HG02623 (cell line): ENCODE measurements around the gene DHRS3.

ENCODE experiments used
- ATAC-seq: cut with Tn5 transposase; IDR thresholded peaks from one replicate; pipeline ENCODE4 v1.9.1; 2021; ENCODE audit warnings: moderate library complexity; ENCODE audit not compliant: unreplicated experiment

The DHRS3 gene

DNA sequence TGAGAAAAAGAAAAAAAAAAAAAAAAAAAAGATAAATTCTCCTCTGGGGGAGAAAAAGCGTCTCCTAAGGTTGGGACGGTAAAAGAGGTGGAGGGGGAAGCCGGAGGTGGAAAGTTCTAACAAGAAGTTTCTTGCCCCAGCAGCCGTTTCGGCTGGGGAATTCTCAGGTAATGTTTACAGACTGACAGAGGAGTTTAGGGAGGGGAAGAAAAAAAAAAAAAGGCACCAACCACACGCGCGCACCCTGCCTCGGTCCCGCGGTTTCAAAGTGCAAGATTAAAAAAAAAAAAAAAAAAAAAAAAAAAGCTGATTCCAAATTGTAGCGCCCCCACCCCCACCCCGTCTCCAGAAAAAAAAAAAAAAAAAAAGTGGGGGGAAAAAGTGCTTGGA, 504 bp downstream of the DHRS3 start:
- no peak for ATAC-seq

DNA sequence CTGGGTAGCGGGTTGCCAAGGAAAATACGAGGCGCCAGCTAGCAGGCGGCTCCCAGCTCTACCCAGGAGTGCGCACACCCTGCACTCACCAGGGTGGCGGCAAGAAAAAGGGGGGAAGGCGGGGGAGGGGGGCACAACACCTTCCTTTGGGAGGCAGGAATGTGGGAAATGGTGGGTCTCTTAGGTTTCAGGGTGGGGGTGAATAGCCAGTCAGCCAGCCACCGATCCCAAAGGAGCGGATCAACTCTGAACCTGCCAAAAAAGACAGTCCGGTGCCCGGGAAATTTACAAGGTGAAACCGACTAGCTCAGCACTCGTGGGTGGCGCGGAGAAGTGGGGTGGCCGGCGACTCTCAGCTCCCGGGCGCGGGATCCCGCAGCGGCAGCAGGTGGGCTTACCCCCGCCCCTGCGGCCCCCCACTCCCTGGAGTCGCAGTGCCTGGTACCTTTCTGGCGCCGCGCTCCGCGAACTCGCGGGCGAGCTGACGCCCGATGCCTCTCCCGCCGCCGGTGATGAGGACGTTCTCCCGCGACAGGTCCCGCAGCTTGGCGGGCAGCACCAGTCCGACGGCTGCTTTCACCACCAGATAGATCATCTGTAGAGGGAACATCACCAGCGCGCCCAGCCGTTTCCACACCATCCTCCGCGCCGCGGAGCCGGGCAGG, 1.2 kb downstream of the DHRS3 start:
- no peak for ATAC-seq

DNA sequence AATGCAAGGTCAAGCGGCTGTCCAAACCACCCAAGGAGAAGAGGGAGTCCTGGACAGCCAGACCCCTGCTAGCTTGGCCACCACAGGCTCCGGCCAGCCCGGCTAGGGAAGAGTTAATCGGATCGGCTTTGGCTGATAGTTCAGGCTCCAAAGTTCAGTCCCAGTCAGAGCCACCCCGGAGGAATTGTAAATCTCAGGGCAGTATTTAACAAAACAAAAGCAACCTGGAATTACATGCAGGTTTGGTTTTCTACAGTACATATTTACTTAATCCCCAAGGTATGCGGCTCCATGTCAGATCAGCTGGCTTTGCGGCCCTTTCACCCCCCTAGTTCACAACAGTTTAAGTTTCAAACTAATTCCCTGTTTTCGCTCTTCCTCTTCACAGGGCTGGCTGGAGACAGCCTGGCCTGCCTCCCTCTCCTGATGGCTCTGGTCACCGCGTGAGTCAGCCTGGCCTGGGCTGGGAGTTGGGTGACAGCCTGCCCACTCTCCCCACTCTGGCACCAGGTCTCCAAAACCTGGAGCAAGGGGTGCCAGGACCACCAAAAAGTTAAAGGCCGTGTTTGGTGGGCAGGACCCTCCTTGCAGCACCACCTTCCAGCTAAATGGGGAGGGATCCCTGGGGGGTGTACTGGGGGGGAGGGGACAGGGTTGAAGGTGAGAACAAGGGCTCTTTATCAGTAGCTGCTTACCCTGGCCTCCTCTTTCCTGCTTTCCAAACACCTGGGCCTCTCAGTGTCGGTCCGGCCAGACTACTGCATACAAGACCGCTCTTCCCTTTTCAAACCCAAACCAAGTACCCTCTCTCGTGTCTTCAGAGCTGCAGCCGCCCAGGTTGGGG, 1.9 kb downstream of the DHRS3 start:
- ATAC-seq: no peak

DNA sequence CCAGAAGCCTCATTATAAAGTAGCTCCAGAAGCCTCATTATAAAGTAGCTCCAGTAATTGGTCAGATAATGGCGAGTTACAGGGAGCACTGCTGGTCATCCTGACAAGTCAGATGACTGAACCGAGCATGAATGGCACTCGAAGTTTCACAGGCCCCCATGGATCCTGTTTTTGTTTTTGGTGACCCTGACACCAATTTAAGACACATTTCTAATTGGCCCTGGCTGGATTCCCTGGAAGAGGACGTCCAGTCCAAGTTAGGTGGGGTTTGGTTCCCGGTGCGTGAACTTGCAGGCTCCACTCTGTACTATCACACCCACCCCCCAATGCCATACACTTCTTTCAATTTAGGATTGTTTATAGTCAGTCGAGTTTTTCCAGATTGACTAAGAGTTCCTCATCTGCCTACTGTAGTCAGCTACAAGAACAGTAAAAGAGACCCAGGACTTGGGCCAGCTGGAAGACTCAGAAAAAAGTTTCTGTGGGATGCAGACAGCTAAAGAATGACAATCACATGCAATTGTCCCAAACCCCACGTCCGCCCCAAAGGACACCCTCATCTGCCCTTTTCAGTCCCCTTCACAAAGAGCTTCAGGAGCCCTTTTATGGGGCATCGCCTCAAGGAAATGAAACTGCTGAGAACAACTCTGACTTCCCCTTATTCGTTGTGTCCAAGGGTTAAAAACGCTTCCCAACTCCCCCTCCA, 2.7 kb downstream of the DHRS3 start:
- ATAC-seq: no peak

DNA sequence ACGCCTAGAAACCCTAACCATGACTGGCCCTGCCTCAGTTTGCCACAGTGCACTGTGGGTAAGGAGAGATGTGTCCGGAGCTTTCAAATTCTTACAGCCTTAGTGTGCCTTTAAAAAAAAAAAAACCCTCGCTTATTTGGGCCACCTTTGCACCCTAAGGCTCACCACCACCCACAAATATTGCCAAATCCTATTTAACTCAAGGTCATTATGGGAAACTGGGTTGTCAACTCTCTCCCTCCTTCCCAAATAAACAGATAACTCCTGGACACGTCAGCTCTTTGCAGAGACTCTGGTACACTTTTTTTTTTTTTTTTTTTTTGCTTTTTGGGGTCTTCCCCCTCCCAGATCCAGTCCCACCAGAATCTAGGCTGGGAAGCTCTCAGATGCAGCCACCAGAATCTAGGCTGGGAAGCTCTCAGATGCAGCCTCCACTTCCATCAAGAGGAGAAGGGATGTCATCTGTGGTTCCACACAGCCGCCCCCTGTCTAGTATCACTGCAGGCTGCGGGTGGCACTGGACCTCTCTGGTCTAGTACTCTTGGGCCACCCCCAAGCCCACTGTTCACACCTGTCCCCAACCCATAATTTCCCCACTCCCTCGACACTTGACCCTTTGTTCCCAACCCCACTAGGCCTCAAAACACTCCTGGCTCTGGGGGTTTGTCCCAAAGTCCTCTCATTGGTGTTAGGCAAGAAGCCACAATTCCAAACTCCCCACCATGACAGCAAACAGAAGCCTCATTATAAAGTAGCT, 3.4 kb downstream of the DHRS3 start:
- ATAC-seq: no peak

DNA sequence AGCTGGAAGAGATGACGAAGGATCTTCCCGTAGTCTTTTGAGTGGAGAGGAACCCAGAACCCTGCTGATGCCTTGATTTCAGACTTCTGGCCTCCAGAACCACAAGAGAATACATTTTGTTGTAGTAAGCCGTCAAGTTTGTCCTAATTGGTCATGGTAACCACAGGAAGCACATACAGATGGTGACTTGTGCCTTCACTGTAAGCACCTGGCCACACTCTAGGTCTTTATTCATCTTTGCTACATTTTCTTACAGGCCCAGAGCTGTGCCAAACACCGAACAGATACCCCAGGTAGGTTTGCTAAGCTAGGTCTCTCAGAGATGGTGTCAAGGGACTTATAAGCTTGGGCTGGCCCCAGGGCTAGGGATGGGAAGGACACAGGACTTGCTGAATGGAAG, 4.8 kb downstream of the DHRS3 start:
- ATAC-seq: no peak

DNA sequence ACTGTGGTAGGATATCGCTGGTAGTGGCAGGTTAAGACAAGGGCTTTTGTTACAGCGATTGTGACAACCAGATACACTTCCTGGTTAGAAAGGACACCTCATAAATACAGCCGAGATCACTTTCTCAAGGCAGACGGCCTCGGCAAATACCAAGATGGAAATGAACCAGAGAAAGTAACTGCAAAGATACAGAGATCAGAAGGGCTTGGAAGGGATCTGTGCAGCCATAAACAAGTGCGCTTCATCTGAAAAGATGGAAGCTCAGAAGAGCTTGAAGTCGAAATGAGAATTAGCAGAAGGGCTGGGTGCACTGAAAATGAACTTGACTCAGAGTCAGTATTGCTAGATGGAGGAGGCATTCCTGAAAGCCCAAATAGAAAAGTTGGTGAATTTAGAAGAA, 7.1 kb downstream of the DHRS3 start:
- ATAC-seq: no peak

DNA sequence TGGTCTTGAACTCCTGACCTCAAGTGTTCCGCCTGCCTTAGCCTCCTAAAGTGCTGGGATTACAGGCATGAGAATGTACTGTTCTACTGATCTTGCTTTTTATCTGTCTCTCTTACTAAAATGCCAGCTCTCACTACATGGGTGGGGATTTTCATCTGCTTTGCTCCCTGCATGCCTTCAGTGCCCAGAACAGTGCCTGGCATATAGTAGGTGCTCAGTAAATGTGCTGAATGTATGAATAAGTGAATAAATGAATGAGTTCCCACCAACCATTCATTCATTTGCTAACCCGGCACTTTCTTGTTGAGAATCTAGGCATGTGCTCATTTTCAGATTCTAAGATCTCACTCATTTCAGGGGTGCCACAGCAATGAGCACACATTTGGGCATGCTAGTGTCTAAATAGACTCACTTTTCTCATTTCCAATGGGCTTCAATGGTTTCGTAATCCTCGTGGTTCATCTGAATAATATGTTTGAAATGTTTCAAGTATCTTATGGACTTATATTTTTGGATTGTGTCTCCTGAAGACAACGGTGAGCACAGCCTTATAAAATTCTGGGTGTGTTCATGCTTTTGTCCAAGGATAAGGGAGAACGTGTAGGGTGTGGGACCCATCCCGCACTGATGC, 7.6 kb downstream of the DHRS3 start:
- ATAC-seq: no peak

DNA sequence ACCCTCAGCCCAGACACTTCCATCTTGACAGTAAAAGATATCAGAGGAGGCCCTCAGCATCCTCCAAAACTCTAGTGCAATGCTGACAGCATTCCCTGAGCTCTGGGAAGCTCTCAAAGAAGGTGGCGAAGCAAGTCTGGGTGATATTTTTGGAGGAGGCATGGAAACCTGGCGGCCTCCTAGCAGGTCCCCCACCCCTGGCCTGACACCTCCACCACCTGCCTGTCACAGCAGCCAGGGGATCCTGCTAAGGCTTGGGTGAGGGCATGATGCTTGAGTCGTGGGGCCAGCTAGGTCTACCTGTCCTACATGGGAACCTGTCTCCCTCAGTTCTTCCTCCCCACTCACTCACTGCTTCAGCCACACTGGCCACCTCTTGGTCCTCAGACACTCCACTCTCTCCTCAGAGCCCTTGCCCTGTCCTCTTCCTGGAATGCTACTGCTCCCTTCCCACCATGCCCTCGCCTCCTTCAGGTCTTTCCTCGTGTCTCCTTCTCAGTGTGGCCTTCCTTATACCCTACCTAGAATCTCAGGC, 8.5 kb downstream of the DHRS3 start:
- no peak for ATAC-seq

DNA sequence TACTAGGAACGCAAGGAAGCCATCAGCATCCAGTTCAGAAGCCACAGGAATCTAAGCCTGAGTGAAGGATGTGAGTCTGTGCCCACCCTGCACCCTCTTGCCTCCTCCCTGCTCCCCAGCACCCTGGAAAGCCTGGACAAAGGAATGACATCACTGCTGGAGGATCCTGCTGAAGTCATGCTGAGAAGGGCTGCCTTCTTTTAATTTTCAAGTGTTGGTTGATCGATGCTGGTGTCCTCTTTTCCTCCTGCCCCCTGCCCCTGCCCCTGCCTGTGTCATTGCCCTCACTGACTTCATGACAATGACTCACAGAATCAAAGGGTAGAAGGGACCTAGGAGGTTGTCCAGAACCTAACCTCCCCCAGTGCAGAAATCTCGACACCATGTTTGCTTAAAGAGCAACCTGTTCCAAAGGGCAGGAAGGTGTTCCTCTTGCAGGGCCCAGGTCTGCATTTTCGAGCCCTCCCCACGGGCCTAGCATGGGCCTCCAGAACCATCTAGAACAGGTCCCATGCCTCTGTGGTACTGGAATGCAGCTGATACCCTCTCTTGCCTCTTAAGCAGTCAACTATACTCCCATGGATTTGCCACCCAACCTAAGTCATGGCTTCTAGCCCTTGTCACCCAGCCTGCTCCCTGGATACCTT, 9.6 kb downstream of the DHRS3 start:
- ATAC-seq: no peak

DNA sequence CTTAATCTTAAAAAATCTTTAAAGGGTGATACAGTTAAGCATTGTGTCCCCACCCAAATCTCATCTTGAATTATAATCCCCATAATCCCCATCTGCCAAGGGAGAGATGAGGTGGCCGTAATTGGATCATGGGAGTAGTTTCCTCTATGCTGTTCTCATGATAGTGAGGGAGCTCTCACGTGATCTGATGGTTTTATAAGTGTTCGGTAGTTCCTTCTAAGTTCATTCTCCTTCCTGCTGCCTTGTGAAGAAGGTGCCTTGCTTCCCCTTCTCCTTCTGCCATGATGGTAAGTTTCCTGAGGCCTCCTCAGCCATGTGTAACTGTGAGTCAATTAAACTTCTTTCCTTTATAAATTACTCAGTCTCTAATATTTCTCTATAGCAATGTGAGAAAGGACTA, 10.7 kb downstream of the DHRS3 start:
- ATAC-seq: no peak

DNA sequence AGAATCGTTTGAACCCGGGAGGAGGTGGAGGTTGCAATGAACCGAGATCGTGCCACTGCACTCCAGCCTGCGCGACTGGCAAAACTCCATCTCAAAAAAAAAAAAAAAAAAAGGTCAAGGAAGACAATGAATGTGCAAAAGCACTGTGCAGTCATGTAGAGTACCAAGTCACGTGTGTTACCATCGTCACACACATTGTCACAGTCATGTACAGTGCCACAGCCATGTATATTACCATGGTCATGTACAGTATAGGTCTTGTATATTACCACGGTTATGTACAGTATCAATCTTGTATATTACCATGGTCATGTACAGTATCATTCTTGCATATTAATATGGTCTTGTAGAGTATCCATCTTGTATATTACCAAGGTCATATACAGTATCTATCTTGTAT, 13.0 kb downstream of the DHRS3 start:
- ATAC-seq: no peak

DNA sequence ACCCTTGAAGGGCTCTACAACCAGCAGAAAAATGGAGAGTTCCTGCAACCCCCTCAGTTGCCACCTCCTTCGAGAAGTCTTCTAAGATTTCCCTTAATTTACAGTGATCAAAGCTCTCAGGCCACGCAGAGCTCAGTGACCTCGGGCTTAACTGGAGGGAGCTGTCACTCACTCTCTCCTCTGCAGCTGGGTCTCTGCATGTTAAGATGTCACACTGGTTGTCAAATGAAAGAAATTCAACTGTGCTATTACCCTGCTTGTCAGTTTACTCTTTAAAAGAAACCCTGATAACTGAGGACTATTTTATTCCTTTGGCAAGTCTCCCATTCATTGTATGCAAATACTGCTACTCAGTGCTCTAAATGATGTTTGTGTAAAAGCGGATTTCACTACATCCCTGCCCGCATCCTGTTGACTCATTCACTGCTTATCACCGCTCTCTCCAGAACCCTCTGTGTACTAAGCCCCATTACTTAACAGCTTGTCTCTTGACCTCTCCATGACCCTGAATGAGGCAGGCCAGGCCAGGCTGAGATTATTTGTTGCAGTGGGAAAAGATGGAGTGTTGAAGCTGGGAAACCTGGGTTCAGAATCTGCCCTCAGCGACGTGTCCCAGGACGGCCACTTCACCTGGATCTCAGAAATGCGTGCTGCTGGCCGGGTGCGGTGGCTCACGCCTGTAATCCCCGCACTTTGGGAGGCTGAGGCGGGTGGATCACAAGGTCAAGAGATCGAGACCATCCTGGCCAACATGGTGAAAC, 13.7 kb downstream of the DHRS3 start:
- no peak for ATAC-seq

DNA sequence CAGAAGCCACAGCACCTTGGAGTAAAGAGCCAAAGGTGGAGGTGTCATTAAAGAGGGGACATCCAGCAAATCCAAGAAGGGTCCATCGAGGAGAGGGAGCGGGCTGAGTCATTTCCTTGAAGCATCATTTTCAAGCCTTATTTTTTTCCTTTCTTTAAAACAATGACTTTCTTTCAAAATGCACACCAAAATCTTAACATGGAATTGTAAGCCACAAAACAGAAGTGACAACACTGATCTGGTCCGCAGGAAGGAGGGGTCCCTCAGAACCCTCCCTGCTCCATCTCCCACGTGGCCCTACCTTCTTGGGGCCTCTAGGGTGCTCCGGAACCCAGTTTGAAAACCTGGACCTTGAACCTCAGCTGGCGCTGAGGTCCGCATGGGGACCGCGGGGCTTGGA, 14.8 kb downstream of the DHRS3 start:
- ATAC-seq: no peak

DNA sequence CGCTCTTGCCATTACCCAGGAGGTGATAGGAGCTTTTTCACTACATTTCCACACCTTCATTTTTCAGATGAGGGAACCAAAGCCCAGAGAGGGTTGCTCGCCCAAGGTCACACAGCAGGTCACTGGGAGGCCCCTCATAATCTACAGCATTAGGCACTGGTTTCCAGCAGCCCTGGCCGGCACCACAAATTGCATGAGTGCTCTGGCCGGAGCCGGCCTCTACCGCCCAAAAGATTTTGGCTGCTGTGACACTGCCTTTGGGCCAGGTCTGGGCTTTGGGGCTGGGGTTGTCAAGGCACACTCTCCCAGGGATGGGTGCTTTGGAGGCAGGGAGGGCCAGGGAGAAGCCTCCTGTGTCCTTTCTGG, 15.4 kb downstream of the DHRS3 start:
- ATAC-seq: no peak

DNA sequence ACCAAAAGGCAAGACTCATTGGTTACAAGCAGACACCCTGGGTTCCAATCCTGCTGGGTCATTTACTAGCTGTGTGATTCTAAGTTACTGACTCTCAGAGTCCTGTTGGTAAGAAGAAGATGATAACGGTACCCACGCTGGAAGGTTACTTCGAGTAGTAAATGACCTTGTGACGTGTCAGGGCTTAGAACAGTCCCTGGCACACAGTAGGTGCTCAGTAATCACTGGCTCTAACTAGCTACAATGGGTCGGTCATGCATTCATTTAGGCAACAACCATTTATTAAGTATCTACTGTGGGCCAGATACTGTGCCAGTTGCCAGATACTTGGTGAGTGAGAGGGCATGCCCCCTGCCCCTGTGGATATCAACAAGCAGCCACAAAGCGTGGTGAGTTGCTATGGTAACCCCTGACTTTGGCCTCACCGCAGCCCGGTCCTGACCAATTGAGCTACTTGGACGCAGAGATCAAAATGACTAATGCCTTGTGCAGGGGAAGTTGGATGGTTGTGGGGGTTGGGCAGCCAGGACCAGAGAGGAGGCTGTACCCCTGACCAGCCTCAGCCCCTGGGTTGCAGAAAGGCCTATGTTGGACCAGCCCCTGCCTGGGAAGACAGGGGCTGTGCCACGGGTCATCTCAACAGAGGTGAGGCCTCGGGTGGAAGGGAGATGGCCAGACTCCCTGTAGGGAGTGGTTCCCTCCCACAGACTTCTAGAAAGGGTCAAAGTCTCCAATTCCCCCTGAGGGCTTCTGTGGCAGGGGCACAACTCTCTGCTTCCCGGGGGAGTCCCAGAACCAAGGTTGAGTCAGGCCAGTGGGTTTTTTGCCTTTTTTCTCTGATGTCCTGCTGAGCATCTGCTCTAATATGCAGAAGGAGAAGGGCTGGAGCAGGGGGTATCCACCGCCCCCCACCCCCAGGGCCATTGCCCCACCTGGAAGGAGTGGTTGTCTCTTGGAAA, 16.0 kb downstream of the DHRS3 start:
- no peak for ATAC-seq

DNA sequence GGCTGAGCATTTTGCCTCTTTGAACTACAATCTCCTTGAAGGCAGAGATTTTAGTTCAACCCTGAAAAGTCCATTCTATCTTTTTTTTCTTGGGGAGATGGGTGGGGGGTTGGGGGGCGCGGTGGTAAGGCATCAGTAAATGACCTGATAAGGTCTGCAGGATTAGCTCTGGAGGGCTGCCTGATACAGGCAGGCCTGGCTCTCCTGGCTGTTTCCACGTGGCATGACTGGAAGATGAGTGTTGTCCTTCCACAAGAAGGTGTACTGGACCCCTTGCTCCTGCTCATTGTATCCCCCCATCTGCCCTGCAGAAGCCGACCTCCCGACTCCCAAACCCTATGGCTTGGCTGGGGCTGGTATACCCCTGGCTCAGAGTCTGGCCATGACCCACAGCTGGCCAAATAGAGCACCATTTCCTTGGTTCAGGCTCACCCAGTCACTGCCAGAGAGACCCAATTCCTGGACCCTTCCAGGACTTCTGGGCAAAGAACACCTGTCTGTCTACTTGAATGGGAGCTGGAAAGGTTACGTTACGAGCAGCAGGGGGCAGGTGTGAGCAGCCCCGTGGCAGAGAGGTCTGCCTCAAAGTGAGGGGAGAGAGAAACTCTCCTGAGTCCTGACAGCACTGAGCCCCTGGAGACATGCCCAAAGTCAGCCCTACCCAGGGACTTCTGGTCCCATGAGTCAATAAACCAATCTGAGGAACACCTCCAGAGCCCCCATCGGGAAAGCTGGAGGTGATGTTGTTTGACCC, 17.0 kb downstream of the DHRS3 start:
- no peak for ATAC-seq

DNA sequence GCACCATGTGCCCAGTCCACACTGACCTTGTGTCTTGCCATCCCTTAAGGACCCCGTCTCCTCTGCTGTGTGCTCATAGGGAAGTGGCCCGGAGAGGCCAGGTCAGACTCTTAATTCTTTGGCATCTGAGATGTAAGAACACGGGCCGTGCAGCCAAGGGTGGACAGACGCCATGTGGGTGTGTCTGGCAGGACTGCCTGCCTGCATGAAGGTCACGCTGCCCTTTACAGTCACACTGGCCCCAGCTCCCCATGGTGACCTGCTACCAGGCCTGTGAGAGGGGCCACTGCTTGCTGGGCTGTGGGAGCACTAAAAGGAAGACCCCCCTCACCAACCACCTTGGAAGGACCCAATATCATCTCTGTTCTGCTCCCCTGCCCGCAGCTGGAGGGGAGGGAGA, 17.7 kb downstream of the DHRS3 start:
- ATAC-seq: no peak
